ENCODE measurements around the gene NUP35.

GRCh38 chr2:183207110-183207509, 82.9 kb downstream of the NUP35 start:
- TF ChIP-seq POLR2A (IDR thresholded peaks at IDR 0.05; ENCODE audit: low read depth, low read length) (no peak), POLR2AphosphoS5 (IDR thresholded peaks at IDR 0.05; ENCODE audit: low read depth, low read length) (no peak), TAF1 (IDR thresholded peaks at IDR 0.05; ENCODE audit: borderline replicate concordance, low read depth, low read length) (no peak)

Measured in GM12892 (cell line).